Suprapubic skin (tissue), 4 donors: ENCODE measurements around the gene TDP1. TPM values are rescaled to one million over a fixed set of nuclear protein-coding genes. Genes with fewer than 3 reads are reported as not detected.

Experiments used
- DNase-seq, 2 donors: peaks; one replicate each; pipeline ENCODE4 v3.0.0-alpha.2; 2019; ENCODE audit warnings: low spot score in 2 of 2
- H3K27ac ChIP-seq: fragments of 200-600 bp; sonication (generic); one replicate; pipeline ENCODE4 v1.5.1; 2019
- H3K27me3 ChIP-seq: fragments of 200-600 bp; sonication (generic); one replicate; pipeline ENCODE4 v1.5.1; 2019
- H3K36me3 ChIP-seq: fragments of 200-600 bp; sonication (generic); one replicate; pipeline ENCODE4 v1.5.1; 2019
- H3K4me1 ChIP-seq: fragments of 200-600 bp; sonication (generic); one replicate; pipeline ENCODE4 v1.5.1; 2019
- H3K4me3 ChIP-seq: fragments of 200-600 bp; sonication (generic); one replicate; pipeline ENCODE4 v1.5.1; 2019; ENCODE audit warnings: mild to moderate bottlenecking
- H3K9me3 ChIP-seq: fragments of 200-600 bp; sonication (generic); one replicate; pipeline ENCODE4 v1.5.1; 2019
- CTCF ChIP-seq, 2 donors: fragments of 200-600 bp in 1 of 2; fragments of 450-650 bp in 1 of 2; sonication (generic) in 1 of 2; IDR thresholded peaks; one replicate each; pipeline ENCODE4 v1.5.1; 2016 to 2019; ENCODE audit warnings: antibody characterized with exemption in 2 of 2, mild to moderate bottlenecking in 1 of 2, moderate library complexity in 1 of 2
- EP300 ChIP-seq: sonication (generic); formaldehyde crosslinking; IDR thresholded peaks from one replicate; pipeline ENCODE4 v1.6.1; 2017; ENCODE audit warnings: antibody characterized with exemption
- POLR2A ChIP-seq, 2 donors: fragments of 450-650 bp; IDR thresholded peaks; one replicate each; pipeline ENCODE4 v1.6.1; 2017; ENCODE audit warnings: antibody characterized with exemption in 2 of 2, mild to moderate bottlenecking in 2 of 2, moderate library complexity in 2 of 2
- POLR2AphosphoS5 ChIP-seq, 3 donors: sonication (generic); formaldehyde crosslinking; IDR thresholded peaks; one replicate each; pipeline ENCODE4 v1.6.1; 2017; ENCODE audit warnings: antibody characterized with exemption in 3 of 3
- WGBS: methylation state at CpG from one replicate; pipeline ENCODE4 v1.1.5; 2018; 5-methylcytosine and 5-hydroxymethylcytosine counted together
- total RNA-seq, 4 donors: library from RNA; depleted of rRNA; stranded (reverse); fragments of >200 nt; gene quantifications; one replicate each; pipeline ENCODE4 v1.1.0, GENCODE V29; 2016

The TDP1 gene
- total RNA-seq, 4 donors from 2014 or later = 10.8 to 25.8 (median 18.1) TPM

GRCh38 chr14:89978656-89979055 is 22.9 kb downstream of the TDP1 start:
- H3K9me3 ChIP-seq = no peaks in the 10 kb centered on the region
- H3K36me3 ChIP-seq = peaks cover 74% of the 10 kb centered on the region
- H3K27ac ChIP-seq = no peak overlapping the region
- DNase-seq = no peak
- 74% methylated on average over 4 of the region's 4 CpGs for WGBS
- no peaks in the 10 kb centered on the region for H3K4me1 ChIP-seq
- no peak overlapping the region for H3K4me3 ChIP-seq
- no peaks in the 10 kb centered on the region for H3K27me3 ChIP-seq
- TF ChIP-seq CTCF (IDR thresholded peaks at IDR 0.05) (no peak), EP300 (no peak), POLR2AphosphoS5 (IDR thresholded peaks at IDR 0.05) (no peak), POLR2A (IDR thresholded peaks at IDR 0.05) (no peak)

DNA sequence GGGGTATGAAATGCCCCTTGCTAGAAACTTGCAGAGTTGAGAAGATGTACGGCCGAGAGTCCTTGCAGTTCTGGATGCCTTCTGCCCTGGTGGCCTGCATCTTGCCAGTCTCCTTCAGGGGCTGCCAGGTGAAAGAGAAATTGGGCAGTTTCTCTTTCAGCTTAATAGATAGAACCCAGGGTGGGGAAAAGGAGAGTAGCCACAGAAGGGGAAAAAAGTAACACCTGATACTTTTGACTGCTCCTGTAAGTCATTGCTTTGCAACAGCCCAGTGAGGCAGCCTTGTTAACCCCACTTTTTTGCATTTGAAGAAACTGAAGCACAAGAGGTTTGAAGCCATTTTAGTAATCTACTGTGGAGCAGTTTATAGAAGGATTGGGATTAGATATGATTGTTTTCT is 27.6 kb downstream of the TDP1 start:
- no peaks in the 10 kb centered on the region for H3K4me1 ChIP-seq
- TF ChIP-seq POLR2AphosphoS5 (IDR thresholded peaks at IDR 0.05) (no peak), CTCF (IDR thresholded peaks at IDR 0.05) (no peak), EP300 (no peak), POLR2A (IDR thresholded peaks at IDR 0.05) (no peak)
- no peak overlapping the region for H3K27ac ChIP-seq
- 92% methylated on average over 2 of the region's 2 CpGs for WGBS
- no peaks in the 10 kb centered on the region for H3K27me3 ChIP-seq
- H3K36me3 ChIP-seq = peaks cover 59% of the 10 kb centered on the region
- no peak for DNase-seq
- no peaks in the 10 kb centered on the region for H3K9me3 ChIP-seq
- no peak overlapping the region for H3K4me3 ChIP-seq

DNA sequence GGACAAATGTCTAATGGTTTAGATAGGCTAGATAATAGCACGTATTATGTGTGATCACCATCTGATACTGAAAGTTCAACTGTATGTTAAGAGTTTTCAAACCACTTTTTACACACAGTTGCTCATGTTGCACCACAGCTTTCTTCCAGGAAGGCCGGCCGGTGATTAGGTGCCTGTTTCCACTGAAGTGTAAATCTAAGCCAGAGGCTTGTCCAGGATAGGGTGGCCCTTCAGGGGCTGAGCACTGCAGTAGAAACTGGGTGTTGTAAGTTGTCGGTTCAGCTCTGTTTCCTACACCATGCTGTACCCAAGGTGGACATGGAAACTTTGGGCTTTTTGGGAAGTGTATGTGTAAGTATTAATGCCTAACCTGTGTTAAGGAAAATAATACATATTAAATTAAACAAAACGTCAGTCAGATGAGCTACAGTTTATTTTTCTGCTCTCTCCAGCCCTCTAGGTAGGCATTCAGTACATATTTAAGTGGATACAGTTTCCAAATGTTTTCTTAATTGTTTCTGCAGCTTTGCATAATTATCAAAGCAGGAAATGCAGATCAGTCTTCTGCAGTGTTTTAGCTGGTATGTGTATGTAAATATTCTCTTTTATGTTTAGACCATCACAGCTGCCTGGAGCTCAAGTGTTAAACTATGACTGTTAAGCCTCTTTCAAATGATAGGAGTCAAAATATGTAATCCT is 30.9 kb downstream of the TDP1 start:
- Histone ChIP-seq H3K4me1 (no peaks in the 10 kb centered on the region), H3K4me3 (no peak overlapping the region), H3K9me3 (no peaks in the 10 kb centered on the region), H3K36me3 (peaks cover 49% of the 10 kb centered on the region), H3K27me3 (no peaks in the 10 kb centered on the region), H3K27ac (no peak overlapping the region)
- no peak for TF ChIP-seq CTCF (IDR thresholded peaks at IDR 0.05)
- no peak for TF ChIP-seq EP300
- no peak for TF ChIP-seq POLR2AphosphoS5 (IDR thresholded peaks at IDR 0.05)
- no peak for TF ChIP-seq POLR2A (IDR thresholded peaks at IDR 0.05)
- no peak for DNase-seq
- 92% methylated on average over 5 of the region's 5 CpGs for WGBS

DNA sequence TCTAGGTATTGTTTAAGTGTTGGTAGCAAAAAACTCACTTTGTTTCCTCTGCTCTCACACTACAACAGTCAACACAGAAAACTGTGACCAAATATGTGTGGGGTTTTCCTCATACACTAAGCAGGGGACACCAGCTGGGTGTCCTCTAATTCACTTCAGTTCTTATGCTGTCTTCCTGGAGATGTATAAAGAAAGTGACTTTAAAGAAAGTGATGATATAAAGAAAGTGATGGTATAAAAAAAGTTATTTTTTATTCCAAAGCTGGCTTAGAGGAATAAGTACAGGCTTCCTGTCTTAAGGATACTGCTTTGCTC is 31.4 kb downstream of the TDP1 start:
- no peak overlapping the region for H3K27ac ChIP-seq
- DNase-seq = no peak
- H3K36me3 ChIP-seq = peaks cover 44% of the 10 kb centered on the region
- TF ChIP-seq EP300 (no peak), CTCF (IDR thresholded peaks at IDR 0.05) (no peak), POLR2A (IDR thresholded peaks at IDR 0.05) (no peak), POLR2AphosphoS5 (IDR thresholded peaks at IDR 0.05) (no peak)
- no peaks in the 10 kb centered on the region for H3K27me3 ChIP-seq
- no peak overlapping the region for H3K4me3 ChIP-seq
- H3K4me1 ChIP-seq = no peaks in the 10 kb centered on the region
- H3K9me3 ChIP-seq = no peaks in the 10 kb centered on the region

DNA sequence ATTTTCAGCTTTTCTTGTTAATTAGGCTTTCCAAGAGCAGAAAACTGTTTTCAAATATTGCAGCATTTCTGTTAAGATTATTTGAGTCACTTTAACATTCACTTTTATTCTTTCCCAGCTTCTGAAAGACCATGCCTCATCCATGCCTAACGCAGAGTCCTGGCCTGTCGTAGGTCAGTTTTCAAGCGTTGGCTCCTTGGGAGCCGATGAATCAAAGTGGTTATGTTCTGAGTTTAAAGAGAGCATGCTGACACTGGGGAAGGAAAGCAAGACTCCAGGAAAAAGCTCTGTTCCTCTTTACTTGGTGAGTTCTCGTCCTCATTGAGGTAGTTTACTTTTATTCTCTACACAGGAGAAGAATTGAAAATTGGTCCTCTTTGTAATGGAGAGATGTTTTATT is 33.1 kb downstream of the TDP1 start:
- H3K27me3 ChIP-seq = no peaks in the 10 kb centered on the region
- H3K36me3 ChIP-seq = peaks cover 42% of the 10 kb centered on the region
- TF ChIP-seq CTCF (IDR thresholded peaks at IDR 0.05) (no peak), POLR2A (IDR thresholded peaks at IDR 0.05) (no peak), EP300 (no peak), POLR2AphosphoS5 (IDR thresholded peaks at IDR 0.05) (no peak)
- H3K27ac ChIP-seq = no peak overlapping the region
- no peak for DNase-seq
- H3K4me3 ChIP-seq = no peak overlapping the region
- WGBS = 95% methylated on average over 5 of the region's 5 CpGs
- H3K4me1 ChIP-seq = no peaks in the 10 kb centered on the region
- no peaks in the 10 kb centered on the region for H3K9me3 ChIP-seq
